Right atrium auricular region (tissue), 2 donors: Measurements from ENCODE around the gene NGEF. TPM values are rescaled to one million over a fixed set of nuclear protein-coding genes. Genes with fewer than 3 reads are reported as not detected.
"Not testable (repeated sequence)": the region's sequence is repeated elsewhere in the genome, so short reads cannot be mapped to it uniquely, and the experiment has no call there.

ENCODE experiments used
- DNase-seq: peaks from one replicate; pipeline ENCODE4 v3.0.0-alpha.2; 2019; ENCODE audit warnings: low spot score
- H3K27ac ChIP-seq, 2 donors: fragments of 200-600 bp; sonication (generic); 1 replicate in 1 of 2; 2 replicates in 1 of 2; pipeline ENCODE4 v1.5.1; 2016 to 2019
- H3K27me3 ChIP-seq, 2 donors: fragments of 200-600 bp; sonication (generic); one replicate each; pipeline versions ENCODE4 v1.5.1 to v1.6.0; 2017 to 2019
- H3K36me3 ChIP-seq: fragments of 200-600 bp; sonication (generic); one replicate; pipeline ENCODE4 v1.5.1; 2016
- H3K4me1 ChIP-seq, 2 donors: fragments of 200-600 bp; sonication (generic); one replicate each; pipeline versions ENCODE4 v1.5.1 to v1.6.0; 2017 to 2019
- H3K4me3 ChIP-seq, 2 donors: fragments of 200-600 bp; sonication (generic); 1 replicate in 1 of 2; 2 replicates in 1 of 2; pipeline ENCODE4 v1.5.1; 2017 to 2019; ENCODE audit warnings: mild to moderate bottlenecking in 1 of 2, moderate library complexity in 1 of 2
- H3K9me3 ChIP-seq, 2 donors: fragments of 200-600 bp; sonication (generic); one replicate each; pipeline ENCODE4 v1.5.1; 2019
- CTCF ChIP-seq, 2 donors: fragments of 200-600 bp; sonication (generic); IDR thresholded peaks; one replicate each; pipeline ENCODE4 v1.5.1; 2019; ENCODE audit warnings: antibody characterized with exemption in 2 of 2
- total RNA-seq, 2 donors: library from RNA; depleted of rRNA; stranded (reverse); fragments of >200 nt; gene quantifications; one replicate each; pipeline ENCODE4 v1.1.0, GENCODE V29; 2016

The NGEF gene
- total RNA-seq, 2 donors from 2014 or later: 1.4 to 4.8 TPM

GRCh38 chr2:232852676-232853075 is 160.4 kb downstream of the NGEF start:
- DNase-seq: no peak
- no peaks in the 10 kb centered on the region for H3K27me3 ChIP-seq
- no peak overlapping the region for H3K4me3 ChIP-seq
- H3K27ac ChIP-seq: no peak overlapping the region
- no peak for TF ChIP-seq CTCF (IDR thresholded peaks at IDR 0.05)
- peaks cover 0 to 8% of the 10 kb centered on the region in 2 donors for H3K4me1 ChIP-seq
- H3K9me3 ChIP-seq: no peaks in the 10 kb centered on the region
- peaks cover 63% of the 10 kb centered on the region for H3K36me3 ChIP-seq

GRCh38 chr2:232852081-232852480 is 161.0 kb downstream of the NGEF start:
- H3K27ac ChIP-seq, H3K4me3 ChIP-seq, H3K4me1 ChIP-seq, H3K9me3 ChIP-seq, DNase-seq, H3K27me3 ChIP-seq: not testable (repeated sequence)
- peaks cover 62% of the 10 kb centered on the region for H3K36me3 ChIP-seq

GRCh38 chr2:232850039-232850438 is 163.0 kb downstream of the NGEF start:
- peaks cover 72% of the 10 kb centered on the region for H3K36me3 ChIP-seq
- no peak for DNase-seq
- no peak overlapping the region for H3K27ac ChIP-seq
- peaks cover 0 to 8% of the 10 kb centered on the region in 2 donors for H3K4me1 ChIP-seq
- no peak overlapping the region for H3K4me3 ChIP-seq
- no peaks in the 10 kb centered on the region for H3K9me3 ChIP-seq
- TF ChIP-seq CTCF (IDR thresholded peaks at IDR 0.05): no peak
- no peaks in the 10 kb centered on the region for H3K27me3 ChIP-seq

GRCh38 chr2:232846055-232846454 is 167.0 kb downstream of the NGEF start:
- Histone ChIP-seq H3K9me3 (no peaks in the 10 kb centered on the region), H3K4me3 (no peak overlapping the region), H3K27ac (no peak overlapping the region), H3K36me3 (peaks cover 89% of the 10 kb centered on the region), H3K27me3 (no peaks in the 10 kb centered on the region), H3K4me1 (no peaks in the 10 kb centered on the region)
- TF ChIP-seq CTCF (IDR thresholded peaks at IDR 0.05): no peak
- no peak for DNase-seq

GRCh38 chr2:232843834-232844233 is 169.2 kb downstream of the NGEF start:
- peak in 1 of 2 donors; percentile 53 for TF ChIP-seq CTCF (IDR thresholded peaks at IDR 0.05)

GRCh38 chr2:232842689-232843088 is 170.4 kb downstream of the NGEF start:
- no peak overlapping the region for H3K27ac ChIP-seq
- TF ChIP-seq CTCF (IDR thresholded peaks at IDR 0.05): no peak
- peaks cover 66% of the 10 kb centered on the region for H3K36me3 ChIP-seq
- no peak overlapping the region for H3K4me3 ChIP-seq
- H3K27me3 ChIP-seq: no peaks in the 10 kb centered on the region
- peaks cover 0 to 17% of the 10 kb centered on the region in 2 donors for H3K4me1 ChIP-seq
- no peaks in the 10 kb centered on the region for H3K9me3 ChIP-seq
- no peak for DNase-seq

More at GRCh38 chr2:232843834-232844233, 169.2 kb downstream of the NGEF start:
- Histone ChIP-seq H3K4me1 (peaks cover 0 to 6% of the 10 kb centered on the region in 2 donors), H3K4me3 (no peak overlapping the region), H3K9me3 (no peaks in the 10 kb centered on the region), H3K27me3 (no peaks in the 10 kb centered on the region), H3K27ac (no peak overlapping the region), H3K36me3 (peaks cover 77% of the 10 kb centered on the region)
- DNase-seq: no peak
